Sigmoid colon (tissue), 7 donors: ENCODE measurements around the gene EIF2S3. TPM values are rescaled to one million over a fixed set of nuclear protein-coding genes. Genes with fewer than 3 reads are reported as not detected.

Experiments used
- DNase-seq: peaks from one replicate; pipeline ENCODE4 v3.0.0-alpha.2; 2019
- H3K27ac ChIP-seq, 4 donors: fragments of 200-600 bp; sonication (generic); one replicate each; pipeline ENCODE4 v1.5.1; 2016 to 2019; ENCODE audit warnings: mild to moderate bottlenecking in 1 of 4
- H3K27me3 ChIP-seq, 3 donors: fragments of 200-600 bp; sonication (generic); one replicate each; pipeline ENCODE4 v1.5.1; 2019; ENCODE audit warnings: mild to moderate bottlenecking in 1 of 3
- H3K36me3 ChIP-seq, 4 donors: fragments of 200-600 bp; sonication (generic); one replicate each; pipeline ENCODE4 v1.5.1; 2016 to 2019
- H3K4me1 ChIP-seq, 4 donors: fragments of 200-600 bp; sonication (generic); one replicate each; pipeline ENCODE4 v1.5.1; 2017 to 2019
- H3K4me3 ChIP-seq, 4 donors: fragments of 200-600 bp; sonication (generic); one replicate each; pipeline ENCODE4 v1.5.1; 2017 to 2019; ENCODE audit warnings: mild to moderate bottlenecking in 2 of 4, moderate library complexity in 1 of 4
- H3K9me3 ChIP-seq, 4 donors: fragments of 200-600 bp in 3 of 4; sonication (generic) in 3 of 4; one replicate each; pipeline versions ENCODE4 v1.5.1 to v1.6.1; 2013 to 2019
- EP300 ChIP-seq, 4 donors: sonication (generic); formaldehyde crosslinking; IDR thresholded peaks; one replicate each; pipeline ENCODE4 v1.6.1; 2017; ENCODE audit warnings: antibody characterized with exemption in 4 of 4
- POLR2A ChIP-seq, 2 donors: fragments of 450-650 bp; IDR thresholded peaks; one replicate each; pipeline ENCODE4 v1.6.1; 2016; ENCODE audit warnings: antibody characterized with exemption in 2 of 2, mild to moderate bottlenecking in 2 of 2, moderate library complexity in 2 of 2
- POLR2AphosphoS5 ChIP-seq, 4 donors: sonication (generic); formaldehyde crosslinking; IDR thresholded peaks; one replicate each; pipeline ENCODE4 v1.6.1; 2017; ENCODE audit warnings: antibody characterized with exemption in 4 of 4
- WGBS, 2 donors: extraction: QIAGEN DNeasy Blood & Tissue Kit; methylation state at CpG; one replicate each; pipeline ENCODE4 v1.1.7; 2013; 5-methylcytosine and 5-hydroxymethylcytosine counted together
- intact Hi-C: fragments of 100-400 bp; cut with DNase I; formaldehyde crosslinking; loops from one replicate; pipeline ENCODE4 v1.15.1; 2023
- polyA plus RNA-seq, 3 donors: library from polyadenylated mRNA; stranded (reverse); fragments of 200-250 nt; gene quantifications; one replicate each; pipeline ENCODE4 v1.2.3, GENCODE V29; 2013
- total RNA-seq, 4 donors: library from RNA; depleted of rRNA; stranded (reverse); fragments of >200 nt; gene quantifications; one replicate each; pipeline ENCODE4 v1.1.0, GENCODE V29; 2016
- TF ChIP-seq, protein P1 (sequence below), 4 experiments: fragments of 450-650 bp in 3 of 4; fragments of 200-600 bp in 1 of 4; IDR thresholded peaks; one replicate each; pipeline ENCODE4 v1.5.1; 2016 to 2019; ENCODE audit warnings: antibody characterized with exemption in 4 of 4, mild to moderate bottlenecking in 3 of 4, moderate library complexity in 2 of 4
- donor health status: healthy with polysubstance abuse.
- donor health status: Bipolar disorder and iron deficiency.
- donor health status: healthy.

Gene EIF2S3
- total and polyA plus RNA-seq, 7 donors = 73.5 to 222 (median 134) TPM

DNA sequence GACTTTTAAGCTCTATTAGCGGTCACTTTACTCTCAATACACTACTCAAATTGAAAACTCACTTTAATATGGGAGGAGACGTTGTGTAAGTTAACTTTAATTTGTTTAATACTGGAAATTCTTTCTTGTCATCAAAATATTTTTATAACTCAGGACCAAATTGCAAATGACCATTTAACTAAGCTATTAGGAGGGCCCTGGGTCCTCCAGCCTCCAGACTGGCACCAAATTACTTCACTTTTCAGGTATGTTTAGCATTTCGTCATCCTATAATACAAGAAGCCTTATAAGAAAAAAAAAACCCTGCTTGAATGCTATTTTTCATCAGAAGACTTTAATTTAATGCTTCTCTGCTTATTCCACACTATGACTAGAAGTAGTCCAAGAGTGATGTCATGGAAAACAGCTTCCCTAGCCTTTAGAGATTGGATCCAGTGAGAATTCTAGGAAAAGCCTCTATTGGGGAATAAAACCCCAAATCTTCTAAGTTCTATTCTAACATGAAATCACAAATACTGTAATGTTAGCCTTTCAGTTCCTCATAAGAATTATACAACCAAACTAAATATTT is 34.4 kb upstream of the EIF2S3 start:
- Histone ChIP-seq H3K27ac (peak overlapping the region; percentile 21 to 58 (median 41)), H3K4me1 (peaks cover 0 to 13% (median 6%) of the 10 kb centered on the region in 4 donors), H3K36me3 (no peaks in the 10 kb centered on the region), H3K9me3 (no peaks in the 10 kb centered on the region), H3K4me3 (no peak overlapping the region), H3K27me3 (no peaks in the 10 kb centered on the region)
- no peak for DNase-seq
- intact Hi-C loops = no loop called here
- TF ChIP-seq, protein P1, sequence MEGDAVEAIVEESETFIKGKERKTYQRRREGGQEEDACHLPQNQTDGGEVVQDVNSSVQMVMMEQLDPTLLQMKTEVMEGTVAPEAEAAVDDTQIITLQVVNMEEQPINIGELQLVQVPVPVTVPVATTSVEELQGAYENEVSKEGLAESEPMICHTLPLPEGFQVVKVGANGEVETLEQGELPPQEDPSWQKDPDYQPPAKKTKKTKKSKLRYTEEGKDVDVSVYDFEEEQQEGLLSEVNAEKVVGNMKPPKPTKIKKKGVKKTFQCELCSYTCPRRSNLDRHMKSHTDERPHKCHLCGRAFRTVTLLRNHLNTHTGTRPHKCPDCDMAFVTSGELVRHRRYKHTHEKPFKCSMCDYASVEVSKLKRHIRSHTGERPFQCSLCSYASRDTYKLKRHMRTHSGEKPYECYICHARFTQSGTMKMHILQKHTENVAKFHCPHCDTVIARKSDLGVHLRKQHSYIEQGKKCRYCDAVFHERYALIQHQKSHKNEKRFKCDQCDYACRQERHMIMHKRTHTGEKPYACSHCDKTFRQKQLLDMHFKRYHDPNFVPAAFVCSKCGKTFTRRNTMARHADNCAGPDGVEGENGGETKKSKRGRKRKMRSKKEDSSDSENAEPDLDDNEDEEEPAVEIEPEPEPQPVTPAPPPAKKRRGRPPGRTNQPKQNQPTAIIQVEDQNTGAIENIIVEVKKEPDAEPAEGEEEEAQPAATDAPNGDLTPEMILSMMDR (IDR thresholded peaks at IDR 0.05) = no peak
- TF ChIP-seq EP300 (IDR thresholded peaks at IDR 0.05) = no peak
- TF ChIP-seq POLR2A (IDR thresholded peaks at IDR 0.05) = no peak
- TF ChIP-seq POLR2AphosphoS5 (IDR thresholded peaks at IDR 0.05) = no peak
- WGBS, 2 donors = 81 to 89% methylated on average over 3 of the region's 3 CpGs

DNA sequence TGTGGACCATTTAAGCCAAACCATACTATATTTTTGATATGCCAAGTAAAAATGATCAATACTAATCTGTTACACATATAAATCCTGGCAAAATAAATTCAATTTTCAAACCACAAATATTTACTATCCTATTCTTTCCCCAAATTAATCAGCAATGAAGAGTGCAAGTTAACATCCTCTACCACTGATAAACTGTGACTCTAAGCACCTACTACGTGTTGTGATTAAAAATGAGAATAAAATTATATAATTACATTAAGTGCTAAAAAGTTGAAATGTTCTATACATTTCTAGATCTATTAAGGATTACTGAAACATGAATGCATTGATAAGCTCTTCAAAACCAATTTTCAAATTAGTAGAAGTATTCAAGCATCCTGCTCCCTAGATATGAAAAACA is 31.2 kb upstream of the EIF2S3 start:
- TF ChIP-seq EP300 (IDR thresholded peaks at IDR 0.05) = no peak
- no peak for TF ChIP-seq POLR2A (IDR thresholded peaks at IDR 0.05)
- no peak for TF ChIP-seq POLR2AphosphoS5 (IDR thresholded peaks at IDR 0.05)
- TF ChIP-seq, protein P1 (IDR thresholded peaks at IDR 0.05) = no peak
- H3K9me3 ChIP-seq = no peaks in the 10 kb centered on the region
- intact Hi-C loops = no loop called here
- H3K27ac ChIP-seq = peak overlapping the region; percentile 93 to 98 (median 96)
- H3K4me3 ChIP-seq = peak overlapping the region; percentile 73 to 83 (median 79)
- WGBS, 2 donors = 17 to 21% methylated on average over 1 of the region's 1 CpG
- peaks cover 0 to 13% (median 6%) of the 10 kb centered on the region in 4 donors for H3K4me1 ChIP-seq
- DNase-seq = no peak
- H3K36me3 ChIP-seq = no peaks in the 10 kb centered on the region
- H3K27me3 ChIP-seq = no peaks in the 10 kb centered on the region

DNA sequence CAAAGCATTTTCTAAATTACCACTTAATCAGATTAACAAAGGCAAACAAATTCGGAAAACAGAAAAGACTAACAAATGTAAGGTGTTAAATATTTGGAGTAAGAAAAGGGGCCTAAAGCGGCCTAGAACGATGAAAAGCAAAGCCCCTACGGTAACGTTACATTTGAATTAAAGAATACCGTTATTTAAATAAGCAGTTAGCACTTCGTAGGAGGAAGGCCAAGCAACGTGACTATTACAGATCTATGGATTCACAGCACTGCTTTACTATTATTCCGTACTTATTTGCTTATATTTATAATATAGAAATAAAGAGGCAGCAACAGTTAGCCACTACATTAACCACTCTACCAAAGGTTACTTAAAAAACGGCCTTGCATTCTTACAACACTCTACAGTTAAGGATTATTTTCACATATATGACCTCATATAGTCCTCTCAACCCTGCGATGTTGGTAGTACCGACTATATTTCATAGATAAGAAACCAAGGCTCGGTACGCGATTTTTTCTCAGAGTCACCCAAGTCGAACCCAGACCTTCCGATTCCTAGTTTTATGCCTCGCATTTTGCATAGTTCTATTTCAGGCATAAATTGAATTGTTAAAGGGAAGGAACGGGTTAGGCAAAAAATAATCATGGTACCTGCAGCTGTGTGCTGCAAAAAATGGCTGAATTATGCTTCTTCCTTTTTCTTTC is 30.6 kb upstream of the EIF2S3 start:
- intact Hi-C loops = loop anchor here (2.0 kb wide), 2 partner anchors 117 to 241 kb away; partner anchors contain the start of genes APOO and SAT1

DNA sequence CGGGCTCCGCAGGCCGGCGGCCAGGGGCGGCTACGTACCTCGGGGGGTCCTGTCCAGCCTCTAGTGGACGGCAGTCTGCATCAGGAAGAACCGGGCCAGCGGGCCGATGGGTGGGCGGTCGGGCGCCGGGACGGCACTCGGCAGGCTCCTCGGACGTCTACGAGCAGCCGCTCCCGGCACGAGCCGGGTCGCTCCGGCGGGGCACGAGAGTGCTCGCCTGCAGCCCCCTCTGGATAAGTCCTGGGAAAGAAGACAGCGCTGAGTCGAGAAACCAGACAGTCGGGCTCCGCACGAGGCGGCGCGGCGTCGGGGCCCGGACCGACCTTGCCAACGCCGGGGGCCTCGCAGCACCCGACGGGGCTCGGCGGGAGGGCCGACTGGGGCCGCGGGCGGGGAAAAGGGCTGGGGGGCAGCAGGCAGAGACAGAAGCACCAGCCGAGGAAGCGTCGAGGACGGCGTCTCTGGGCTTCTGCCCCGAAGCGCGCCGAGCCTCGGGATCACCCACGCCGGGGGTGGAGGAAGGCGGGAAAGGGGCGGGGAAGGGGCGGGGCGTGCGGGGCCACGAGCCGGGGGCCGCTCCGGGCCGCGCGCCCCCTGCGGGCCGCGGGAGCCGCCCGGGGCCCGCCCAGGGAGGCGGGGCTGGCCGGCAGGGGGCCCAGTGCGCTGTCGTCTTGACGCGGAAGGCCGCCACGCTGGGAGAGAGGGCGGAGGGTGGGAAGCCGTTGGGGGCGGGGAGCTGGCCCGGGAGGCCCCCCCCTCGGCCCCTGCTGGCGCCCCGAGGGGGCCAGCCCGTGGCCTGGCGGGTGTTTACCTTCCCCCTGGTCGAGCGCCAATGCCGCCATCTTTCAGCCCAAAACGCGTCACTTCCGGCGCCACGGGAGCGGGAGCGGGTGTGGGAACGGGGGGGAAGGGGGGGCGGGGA is 29.7 kb upstream of the EIF2S3 start:
- peak overlapping the region; percentile 93 to 98 (median 96) for H3K27ac ChIP-seq
- intact Hi-C loops = loop anchor here (1.0 to 2.0 kb wide), 3 partner anchors 118 to 282 kb away; partner anchors contain the start of genes ACOT9, APOO and SAT1
- H3K4me1 ChIP-seq = peaks cover 0 to 10% (median 4%) of the 10 kb centered on the region in 4 donors
- peak; percentile 95 for DNase-seq
- 1% methylated on average over 111 of the region's 111 CpGs for WGBS, 2 donors
- H3K36me3 ChIP-seq = no peaks in the 10 kb centered on the region
- TF ChIP-seq POLR2A (IDR thresholded peaks at IDR 0.05) (peak; percentile 27 to 54), POLR2AphosphoS5 (IDR thresholded peaks at IDR 0.05) (peak; percentile 95 to 97 (median 96)), EP300 (IDR thresholded peaks at IDR 0.05) (peak in 2 of 4 donors; percentile 42 to 53)
- TF ChIP-seq, protein P1 (IDR thresholded peaks at IDR 0.05) = no peak
- peak overlapping the region; percentile 73 to 83 (median 79) for H3K4me3 ChIP-seq
- no peaks in the 10 kb centered on the region for H3K27me3 ChIP-seq
- H3K9me3 ChIP-seq = no peaks in the 10 kb centered on the region

More for the DNA sequence above, 30.6 kb upstream of the EIF2S3 start:
- no peaks in the 10 kb centered on the region for H3K36me3 ChIP-seq
- TF ChIP-seq EP300 (IDR thresholded peaks at IDR 0.05) = no peak
- TF ChIP-seq POLR2AphosphoS5 (IDR thresholded peaks at IDR 0.05) = no peak
- TF ChIP-seq, protein P1 (IDR thresholded peaks at IDR 0.05) = no peak
- H3K9me3 ChIP-seq = no peaks in the 10 kb centered on the region
- no peaks in the 10 kb centered on the region for H3K27me3 ChIP-seq
- no peak for DNase-seq
- peak overlapping the region; percentile 93 to 98 (median 96) for H3K27ac ChIP-seq
- H3K4me1 ChIP-seq = peaks cover 0 to 13% (median 6%) of the 10 kb centered on the region in 4 donors
- WGBS, 2 donors = 1 to 3% methylated on average over 19 of the region's 19 CpGs
- H3K4me3 ChIP-seq = peak overlapping the region; percentile 73 to 83 (median 79)
